H9 (cell line): ENCODE results near the gene S100A6. TPM values are rescaled to one million over a fixed set of nuclear protein-coding genes. Genes with fewer than 3 reads are reported as not detected.

Experiments
- DNase-seq: peaks from one replicate; pipeline ENCODE4 v3.0.0-alpha.2; 2017
- H2AFZ ChIP-seq: one replicate; pipeline ENCODE4 v1.6.1; 2013; ENCODE audit warnings: mild to moderate bottlenecking, low read length, control low read depth, moderate library complexity
- H2AK5ac ChIP-seq: 2 replicates; pipeline ENCODE4 v1.6.1; 2013; ENCODE audit warnings: low read length, control low read depth, mixed read lengths; ENCODE audit not compliant: insufficient read length
- H2BK120ac ChIP-seq: one replicate; pipeline ENCODE4 v1.6.1; 2013; ENCODE audit warnings: low read depth, mild to moderate bottlenecking, low read length, control low read depth, inconsistent platforms; ENCODE audit not compliant: poor library complexity, severe bottlenecking
- H2BK12ac ChIP-seq: 2 replicates; pipeline ENCODE4 v1.6.1; 2013; ENCODE audit warnings: low read length, control low read depth, mixed read lengths, low read depth; ENCODE audit not compliant: insufficient read length
- H2BK15ac ChIP-seq: 2 replicates; pipeline ENCODE4 v1.6.1; 2013; ENCODE audit warnings: low read depth, low read length, control low read depth
- H2BK20ac ChIP-seq: one replicate; pipeline ENCODE4 v1.6.1; 2013; ENCODE audit warnings: low read depth, mild to moderate bottlenecking, low read length, control low read depth, inconsistent platforms; ENCODE audit not compliant: poor library complexity, severe bottlenecking
- H2BK5ac ChIP-seq: 2 replicates; pipeline ENCODE4 v1.6.1; 2013; ENCODE audit warnings: low read length, control low read depth, mixed read lengths; ENCODE audit not compliant: insufficient read length
- H3K14ac ChIP-seq: 2 replicates; pipeline ENCODE4 v1.6.1; 2013; ENCODE audit warnings: low read length, control low read depth; ENCODE audit not compliant: insufficient read depth
- H3K18ac ChIP-seq: 2 replicates; pipeline ENCODE4 v1.6.1; 2013; ENCODE audit warnings: low read depth, mild to moderate bottlenecking, mixed read lengths, low read length, control low read depth; ENCODE audit not compliant: insufficient read length
- H3K23ac ChIP-seq: 2 replicates; pipeline ENCODE4 v1.6.1; 2013; ENCODE audit warnings: low read length, control low read depth, mixed read lengths, low read depth; ENCODE audit not compliant: insufficient read length
- H3K23me2 ChIP-seq: 2 replicates; pipeline ENCODE4 v1.6.1; 2013; ENCODE audit warnings: low read depth, mild to moderate bottlenecking, mixed read lengths, low read length, control low read depth; ENCODE audit not compliant: insufficient read length, poor library complexity, severe bottlenecking
- H3K27ac ChIP-seq: 2 replicates; pipeline ENCODE4 v1.5.1; 2013; ENCODE audit warnings: low read length, control low read depth, mixed read lengths, low read depth; ENCODE audit not compliant: insufficient read length
- H3K27me3 ChIP-seq: 2 replicates; pipeline ENCODE4 v1.6.1; 2013; ENCODE audit warnings: low read length, control low read depth, inconsistent platforms; ENCODE audit not compliant: insufficient read depth
- H3K4ac ChIP-seq: 2 replicates; pipeline ENCODE4 v1.6.1; 2013; ENCODE audit warnings: low read depth, mild to moderate bottlenecking, control low read depth, inconsistent platforms, low read length, moderate library complexity
- H3K4me1 ChIP-seq: 2 replicates; pipeline ENCODE4 v1.6.1; 2013; ENCODE audit warnings: low read length, control low read depth, inconsistent platforms; ENCODE audit not compliant: insufficient read depth
- H3K4me2 ChIP-seq: 2 replicates; pipeline ENCODE4 v1.6.1; 2013; ENCODE audit warnings: low read length, control low read depth, mixed read lengths; ENCODE audit not compliant: insufficient read length, insufficient read depth
- H3K56ac ChIP-seq: 2 replicates; pipeline ENCODE4 v1.6.1; 2013; ENCODE audit warnings: low read depth, mild to moderate bottlenecking, mixed read lengths, low read length, control low read depth; ENCODE audit not compliant: insufficient read length
- H3K79me1 ChIP-seq: 2 replicates; pipeline ENCODE4 v1.6.1; 2013; ENCODE audit warnings: low read depth, mild to moderate bottlenecking, moderate library complexity, low read length, control low read depth, inconsistent platforms; ENCODE audit not compliant: insufficient read depth, poor library complexity, severe bottlenecking
- H3K79me2 ChIP-seq: 2 replicates; pipeline ENCODE4 v1.6.1; 2013; ENCODE audit warnings: low read length, control low read depth, inconsistent platforms; ENCODE audit not compliant: insufficient read depth
- H3K9ac ChIP-seq: 2 replicates; pipeline ENCODE4 v1.6.1; 2013; ENCODE audit warnings: low read length, control low read depth, mixed read lengths; ENCODE audit not compliant: insufficient read length; ENCODE audit errors: extremely low read depth
- H3K9me3 ChIP-seq: one replicate; pipeline ENCODE4 v1.6.1; 2013; ENCODE audit warnings: low read depth, low read length, inconsistent platforms; ENCODE audit not compliant: control insufficient read depth
- H3T11ph ChIP-seq: one replicate; pipeline ENCODE4 v1.6.1; 2013; ENCODE audit warnings: mild to moderate bottlenecking, low read length, control low read depth, inconsistent platforms
- H4K20me1 ChIP-seq: one replicate; pipeline ENCODE4 v1.6.1; 2013; ENCODE audit not compliant: control insufficient read depth, insufficient read length, insufficient read depth
- H4K5ac ChIP-seq: 2 replicates; pipeline ENCODE4 v1.6.1; 2013; ENCODE audit warnings: low read depth, mild to moderate bottlenecking, mixed read lengths, low read length, control low read depth; ENCODE audit not compliant: insufficient read length
- H4K8ac ChIP-seq: replicated peaks from 2 replicates; pipeline ENCODE4 v1.6.1; 2013; ENCODE audit warnings: low read length, control low read depth, mixed read lengths, low read depth; ENCODE audit not compliant: insufficient read length
- H4K91ac ChIP-seq: 2 replicates; pipeline ENCODE4 v1.6.1; 2013; ENCODE audit warnings: low read depth, mild to moderate bottlenecking, moderate library complexity, mixed read lengths, low read length, control low read depth; ENCODE audit not compliant: insufficient read length
- H3K27ac Mint-ChIP-seq, 3 experiments: 2 replicates in 2 of 3; 3 replicates in 1 of 3; pipeline ENCODE4 v1.8.0; 2020 to 2021; ENCODE audit warnings: mixed read lengths in 3 of 3, mild to moderate bottlenecking in 1 of 3, moderate library complexity in 1 of 3
- H3K27me3 Mint-ChIP-seq: 2 replicates; pipeline ENCODE4 v1.8.0; 2021; ENCODE audit warnings: low read depth, mild to moderate bottlenecking, moderate library complexity, mixed read lengths
- H3K36me3 Mint-ChIP-seq, 3 experiments: 2 replicates in 2 of 3; 3 replicates in 1 of 3; pipeline ENCODE4 v1.8.0; 2020 to 2021; ENCODE audit warnings: low read depth in 3 of 3, mixed read lengths in 3 of 3; ENCODE audit not compliant: insufficient read depth in 1 of 3
- H3K4me1 Mint-ChIP-seq, 2 experiments: 2 replicates each; pipeline ENCODE4 v1.8.0; 2020; ENCODE audit warnings: mixed read lengths in 2 of 2
- H3K4me3 Mint-ChIP-seq, 2 experiments: 2 replicates in 1 of 2; 3 replicates in 1 of 2; pipeline ENCODE4 v1.8.0; 2020 to 2021; ENCODE audit warnings: mild to moderate bottlenecking in 2 of 2, mixed read lengths in 2 of 2, moderate library complexity in 1 of 2
- H3K9me3 Mint-ChIP-seq, 2 experiments: 2 replicates in 1 of 2; 3 replicates in 1 of 2; pipeline ENCODE4 v1.8.0; 2020; ENCODE audit warnings: mild to moderate bottlenecking in 2 of 2, mixed read lengths in 2 of 2, moderate library complexity in 1 of 2
- WGBS: extraction: QIAGEN DNeasy Blood & Tissue Kit; methylation state at CpG from one replicate; pipeline ENCODE4 v1.1.7; 2013; ENCODE audit warnings: missing lambda C conversion rate, low lambda C conversion rate, mixed read lengths; ENCODE audit not compliant: insufficient read length; ENCODE audit errors: extremely low coverage; 5-methylcytosine and 5-hydroxymethylcytosine counted together
- total RNA-seq: library from RNA; stranded (reverse); gene quantifications from 2 replicates; pipeline ENCODE4 v1.2.1, GENCODE V29; 2021
- TF ChIP-seq, protein P1 (sequence below): fragments of 200-600 bp; sonication (generic); conservative IDR thresholded peaks from 3 replicates; pipeline ENCODE4 v1.8.0; 2021; ENCODE audit warnings: antibody characterized with exemption, mild to moderate bottlenecking

Gene S100A6
- total RNA-seq, 1 experiment from 2014 or later = not detected

DNA sequence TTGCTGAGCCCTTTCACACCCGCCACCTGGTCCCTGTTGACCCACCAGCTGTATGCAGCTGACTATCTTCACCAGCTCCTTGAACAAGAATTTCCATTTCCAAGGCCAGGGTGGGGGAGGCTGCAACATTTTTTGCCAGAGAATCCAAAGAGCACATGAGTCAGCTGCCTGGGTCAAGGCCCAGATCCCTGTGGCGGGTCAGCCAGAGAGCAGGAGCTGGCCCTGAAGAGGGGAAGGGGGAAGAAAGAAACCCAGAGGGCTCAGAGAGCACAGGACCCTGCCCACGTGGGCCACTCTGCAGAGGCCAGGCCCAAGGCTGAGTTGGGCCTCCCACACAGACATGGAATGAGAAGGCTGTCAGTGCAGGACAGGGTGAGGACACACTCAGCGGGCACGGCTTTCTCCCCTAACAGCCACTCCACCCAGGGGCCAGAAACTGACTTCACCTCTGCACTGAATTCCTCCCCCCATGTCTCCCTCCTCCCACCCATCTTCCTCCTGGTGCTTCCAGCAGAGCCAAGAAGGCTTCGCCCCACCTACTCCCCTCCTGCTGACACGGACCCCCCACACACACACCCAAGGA, 28.9 kb downstream of the S100A6 start:
- Histone ChIP-seq H2BK12ac (no peak overlapping the region), H3K79me1 (no peaks in the 10 kb centered on the region), H3K18ac (no peak overlapping the region), H2BK20ac (no peak overlapping the region), H2AK5ac (no peak overlapping the region), H3K4me1 (no peaks in the 10 kb centered on the region), H3K9me3 (no peaks in the 10 kb centered on the region), H2BK5ac (no peak overlapping the region), H3K27me3 (no peaks in the 10 kb centered on the region), H2BK120ac (no peak overlapping the region), H3K23me2 (no peaks in the 10 kb centered on the region), H3K79me2 (no peaks in the 10 kb centered on the region), H3K27ac (no peak overlapping the region), H4K91ac (no peak overlapping the region), H2AFZ (no peak overlapping the region), H4K20me1 (no peaks in the 10 kb centered on the region), H3K23ac (no peak overlapping the region), H3K4ac (no peak overlapping the region), H3K14ac (no peak overlapping the region), H3K9ac (no peak overlapping the region), H3T11ph (no peak overlapping the region), H4K8ac (no peak overlapping the region), H2BK15ac (no peak overlapping the region), H4K5ac (no peak overlapping the region), H3K4me2 (no peak overlapping the region), H3K56ac (no peak overlapping the region)
- Mint-ChIP-seq H3K4me1 (peaks cover 4 to 9% of the 10 kb centered on the region in 2 experiments; a peak in 3 of 4 replicates), H3K36me3 (no peaks in the 10 kb centered on the region), H3K27me3 (peaks cover 19% of the 10 kb centered on the region), H3K9me3 (no peaks in the 10 kb centered on the region), H3K4me3 (no peak overlapping the region), H3K27ac (no peak overlapping the region; a peak in 1 of 7 replicates)
- no CpG with 5 or more reads among the region's 7 CpGs for WGBS
- no peak for DNase-seq
- TF ChIP-seq, protein P1, sequence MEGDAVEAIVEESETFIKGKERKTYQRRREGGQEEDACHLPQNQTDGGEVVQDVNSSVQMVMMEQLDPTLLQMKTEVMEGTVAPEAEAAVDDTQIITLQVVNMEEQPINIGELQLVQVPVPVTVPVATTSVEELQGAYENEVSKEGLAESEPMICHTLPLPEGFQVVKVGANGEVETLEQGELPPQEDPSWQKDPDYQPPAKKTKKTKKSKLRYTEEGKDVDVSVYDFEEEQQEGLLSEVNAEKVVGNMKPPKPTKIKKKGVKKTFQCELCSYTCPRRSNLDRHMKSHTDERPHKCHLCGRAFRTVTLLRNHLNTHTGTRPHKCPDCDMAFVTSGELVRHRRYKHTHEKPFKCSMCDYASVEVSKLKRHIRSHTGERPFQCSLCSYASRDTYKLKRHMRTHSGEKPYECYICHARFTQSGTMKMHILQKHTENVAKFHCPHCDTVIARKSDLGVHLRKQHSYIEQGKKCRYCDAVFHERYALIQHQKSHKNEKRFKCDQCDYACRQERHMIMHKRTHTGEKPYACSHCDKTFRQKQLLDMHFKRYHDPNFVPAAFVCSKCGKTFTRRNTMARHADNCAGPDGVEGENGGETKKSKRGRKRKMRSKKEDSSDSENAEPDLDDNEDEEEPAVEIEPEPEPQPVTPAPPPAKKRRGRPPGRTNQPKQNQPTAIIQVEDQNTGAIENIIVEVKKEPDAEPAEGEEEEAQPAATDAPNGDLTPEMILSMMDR = no peak
